ENCODE data around the gene COA4. TPM values are rescaled to one million over a fixed set of nuclear protein-coding genes. Genes with fewer than 3 reads are reported as not detected.
A peak's percentile ranks its signal among the peaks of the same experiment; 100 is the strongest.
"Not testable (repeated sequence)": the region's sequence is repeated elsewhere in the genome, so short reads cannot be mapped to it uniquely, and the experiment has no call there.

The COA4 gene
- total and polyA plus RNA-seq, 4 donors = 28.1 to 71.5 (median 56.2) TPM

DNA sequence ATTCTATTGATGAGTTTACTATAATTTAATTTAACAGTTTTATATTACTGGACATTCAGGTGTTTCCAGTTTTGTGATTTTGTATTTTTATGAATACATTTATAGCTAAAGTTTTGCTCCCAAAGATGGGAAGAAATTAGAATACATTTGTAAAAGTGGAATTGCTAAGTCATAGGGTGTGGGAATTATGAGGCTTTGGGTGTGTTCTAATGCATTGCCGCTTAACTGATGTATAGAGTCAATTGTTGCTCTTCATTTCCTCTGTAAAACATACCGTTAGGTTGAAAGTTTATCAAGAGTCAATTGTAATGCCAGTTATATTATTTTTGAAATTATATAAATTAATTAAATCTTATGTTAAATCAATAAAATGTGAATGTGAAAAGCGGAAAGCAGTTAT is 16.4 kb upstream of the COA4 start:
- Histone ChIP-seq H3K4me3 (ENCODE audit: low read depth, low read length) (no peak overlapping the region), H3K9me3 (ENCODE audit: control insufficient read depth, insufficient read depth, low read length) (no peaks in the 10 kb centered on the region), H3K4me1 (ENCODE audit: control insufficient read depth, insufficient read depth, low read length) (no peaks in the 10 kb centered on the region), H3K27me3 (ENCODE audit: control insufficient read depth, insufficient read depth, low read length) (no peaks in the 10 kb centered on the region), H3K36me3 (ENCODE audit: control insufficient read depth, insufficient read depth, low read length) (peaks cover 16% of the 10 kb centered on the region), H3K27ac (ENCODE audit: low read depth, low read length) (no peak overlapping the region)
- WGBS (ENCODE audit: insufficient coverage) = 100% methylated on average over 1 of the region's 3 CpGs
- DNase-seq (ENCODE audit: low read depth in 4 of 6, low spot score in 6 of 6) = no peak

- WGBS (ENCODE audit: insufficient coverage) = 71% methylated on average over 1 of the region's 1 CpG
- no peak overlapping the region for H3K27ac ChIP-seq (ENCODE audit: low read depth, low read length)
- DNase-seq (ENCODE audit: low read depth in 4 of 6, low spot score in 6 of 6) = peak in 1 of 6 donors; percentile 42
- H3K4me3 ChIP-seq (ENCODE audit: low read depth, low read length) = no peak overlapping the region
- peaks cover 13% of the 10 kb centered on the region for H3K36me3 ChIP-seq (ENCODE audit: control insufficient read depth, insufficient read depth, low read length)
- no peaks in the 10 kb centered on the region for H3K27me3 ChIP-seq (ENCODE audit: control insufficient read depth, insufficient read depth, low read length)
- H3K9me3 ChIP-seq (ENCODE audit: control insufficient read depth, insufficient read depth, low read length) = no peaks in the 10 kb centered on the region
- no peaks in the 10 kb centered on the region for H3K4me1 ChIP-seq (ENCODE audit: control insufficient read depth, insufficient read depth, low read length)
Observed at GRCh38 chr11:73889536-73889935, 12.9 kb upstream of the COA4 start.

DNA sequence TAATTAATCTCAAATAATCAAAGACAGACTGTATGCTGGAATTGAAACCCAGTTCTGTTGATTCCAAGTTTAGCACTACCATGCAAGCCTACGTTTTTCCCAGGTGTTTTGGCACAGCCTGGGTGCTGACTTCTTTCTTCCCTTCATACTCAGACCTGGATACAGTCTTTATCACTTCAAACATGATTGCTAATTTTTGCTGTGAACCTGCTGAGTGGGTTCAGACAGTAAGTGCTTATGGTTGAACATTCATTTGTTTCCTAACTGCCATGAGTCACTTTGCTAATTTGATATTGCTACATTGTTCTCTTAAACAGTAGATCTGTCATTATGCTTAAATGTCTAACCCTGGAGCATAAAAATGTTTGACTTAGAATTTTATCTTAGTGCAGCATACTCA is 12.4 kb upstream of the COA4 start:
- 71% methylated on average over 1 of the region's 1 CpG for WGBS (ENCODE audit: insufficient coverage)
- H3K27ac ChIP-seq (ENCODE audit: low read depth, low read length) = no peak overlapping the region
- no peaks in the 10 kb centered on the region for H3K4me1 ChIP-seq (ENCODE audit: control insufficient read depth, insufficient read depth, low read length)
- peaks cover 15% of the 10 kb centered on the region for H3K36me3 ChIP-seq (ENCODE audit: control insufficient read depth, insufficient read depth, low read length)
- no peak overlapping the region for H3K4me3 ChIP-seq (ENCODE audit: low read depth, low read length)
- DNase-seq (ENCODE audit: low read depth in 4 of 6, low spot score in 6 of 6) = no peak
- H3K27me3 ChIP-seq (ENCODE audit: control insufficient read depth, insufficient read depth, low read length) = no peaks in the 10 kb centered on the region
- H3K9me3 ChIP-seq (ENCODE audit: control insufficient read depth, insufficient read depth, low read length) = no peaks in the 10 kb centered on the region

GRCh38 chr11:73888244-73888643 is 11.6 kb upstream of the COA4 start:
- H3K27ac ChIP-seq (ENCODE audit: low read depth, low read length) = no peak overlapping the region
- no peak for DNase-seq (ENCODE audit: low read depth in 4 of 6, low spot score in 6 of 6)
- whole genome bisulfite sequencing (ENCODE audit: insufficient coverage) = no CpG with 5 or more reads among the region's 3 CpGs
- no peaks in the 10 kb centered on the region for H3K4me1 ChIP-seq (ENCODE audit: control insufficient read depth, insufficient read depth, low read length)
- no peaks in the 10 kb centered on the region for H3K9me3 ChIP-seq (ENCODE audit: control insufficient read depth, insufficient read depth, low read length)
- peaks cover 12% of the 10 kb centered on the region for H3K36me3 ChIP-seq (ENCODE audit: control insufficient read depth, insufficient read depth, low read length)
- H3K4me3 ChIP-seq (ENCODE audit: low read depth, low read length) = no peak overlapping the region
- H3K27me3 ChIP-seq (ENCODE audit: control insufficient read depth, insufficient read depth, low read length) = no peaks in the 10 kb centered on the region

DNA sequence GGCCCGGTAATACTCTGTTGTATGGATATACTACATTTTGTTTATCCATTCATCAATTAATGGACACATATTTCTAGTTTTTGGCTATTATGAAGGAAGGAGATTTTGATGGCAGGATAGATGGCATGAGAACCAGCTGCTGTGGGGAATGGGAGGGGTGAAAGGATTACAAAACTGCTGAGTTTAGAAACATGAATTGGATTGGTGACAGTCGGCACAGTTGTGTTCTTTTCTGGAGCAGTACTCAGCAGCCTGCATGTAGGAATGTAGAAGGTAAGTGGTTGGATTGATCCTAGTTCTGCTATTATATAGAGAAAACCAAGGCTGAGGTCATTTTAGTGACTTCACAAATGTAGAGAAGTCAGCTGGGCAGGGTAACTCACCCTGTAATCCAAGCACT is 7.2 kb upstream of the COA4 start:
- H3K27ac ChIP-seq (ENCODE audit: low read depth, low read length) = no peak overlapping the region
- no peaks in the 10 kb centered on the region for H3K27me3 ChIP-seq (ENCODE audit: control insufficient read depth, insufficient read depth, low read length)
- no peaks in the 10 kb centered on the region for H3K9me3 ChIP-seq (ENCODE audit: control insufficient read depth, insufficient read depth, low read length)
- no peak overlapping the region for H3K4me3 ChIP-seq (ENCODE audit: low read depth, low read length)
- no peaks in the 10 kb centered on the region for H3K4me1 ChIP-seq (ENCODE audit: control insufficient read depth, insufficient read depth, low read length)
- WGBS (ENCODE audit: insufficient coverage) = 100% methylated on average over 1 of the region's 2 CpGs
- DNase-seq (ENCODE audit: low read depth in 4 of 6, low spot score in 6 of 6) = no peak
- H3K36me3 ChIP-seq (ENCODE audit: control insufficient read depth, insufficient read depth, low read length) = peaks cover 5% of the 10 kb centered on the region

- not testable (repeated sequence) for H3K4me1 ChIP-seq (ENCODE audit: control insufficient read depth, insufficient read depth, low read length); H3K27ac ChIP-seq (ENCODE audit: low read depth, low read length); H3K27me3 ChIP-seq (ENCODE audit: control insufficient read depth, insufficient read depth, low read length); DNase-seq (ENCODE audit: low read depth in 4 of 6, low spot score in 6 of 6); H3K36me3 ChIP-seq (ENCODE audit: control insufficient read depth, insufficient read depth, low read length); H3K4me3 ChIP-seq (ENCODE audit: low read depth, low read length); H3K9me3 ChIP-seq (ENCODE audit: control insufficient read depth, insufficient read depth, low read length)
- 100% methylated on average over 3 of the region's 10 CpGs for WGBS (ENCODE audit: insufficient coverage)
Observed at GRCh38 chr11:73880449-73880848, 3.8 kb upstream of the COA4 start.

GRCh38 chr11:73878771-73879170 is 2.1 kb upstream of the COA4 start:
- H3K4me3 ChIP-seq (ENCODE audit: low read depth, low read length) = no peak overlapping the region
- peaks cover 8% of the 10 kb centered on the region for H3K36me3 ChIP-seq (ENCODE audit: control insufficient read depth, insufficient read depth, low read length)
- no peak overlapping the region for H3K27ac ChIP-seq (ENCODE audit: low read depth, low read length)
- no peaks in the 10 kb centered on the region for H3K9me3 ChIP-seq (ENCODE audit: control insufficient read depth, insufficient read depth, low read length)
- DNase-seq (ENCODE audit: low read depth in 4 of 6, low spot score in 6 of 6) = no peak
- peaks cover 9% of the 10 kb centered on the region for H3K4me1 ChIP-seq (ENCODE audit: control insufficient read depth, insufficient read depth, low read length)
- H3K27me3 ChIP-seq (ENCODE audit: control insufficient read depth, insufficient read depth, low read length) = no peaks in the 10 kb centered on the region
- no CpG with 5 or more reads among the region's 1 CpG for WGBS (ENCODE audit: insufficient coverage)

GRCh38 chr11:73875840-73876239 is 806 bp downstream of the COA4 start:
- H3K36me3 ChIP-seq (ENCODE audit: control insufficient read depth, insufficient read depth, low read length) = peaks cover 29% of the 10 kb centered on the region
- no peaks in the 10 kb centered on the region for H3K9me3 ChIP-seq (ENCODE audit: control insufficient read depth, insufficient read depth, low read length)
- peak overlapping the region; percentile 97 for H3K4me3 ChIP-seq (ENCODE audit: low read depth, low read length)
- no CpG with 5 or more reads among the region's 8 CpGs for WGBS (ENCODE audit: insufficient coverage)
- H3K27ac ChIP-seq (ENCODE audit: low read depth, low read length) = no peak overlapping the region
- H3K4me1 ChIP-seq (ENCODE audit: control insufficient read depth, insufficient read depth, low read length) = peaks cover 9% of the 10 kb centered on the region
- H3K27me3 ChIP-seq (ENCODE audit: control insufficient read depth, insufficient read depth, low read length) = no peaks in the 10 kb centered on the region
- no peak for DNase-seq (ENCODE audit: low read depth in 4 of 6, low spot score in 6 of 6)

DNA sequence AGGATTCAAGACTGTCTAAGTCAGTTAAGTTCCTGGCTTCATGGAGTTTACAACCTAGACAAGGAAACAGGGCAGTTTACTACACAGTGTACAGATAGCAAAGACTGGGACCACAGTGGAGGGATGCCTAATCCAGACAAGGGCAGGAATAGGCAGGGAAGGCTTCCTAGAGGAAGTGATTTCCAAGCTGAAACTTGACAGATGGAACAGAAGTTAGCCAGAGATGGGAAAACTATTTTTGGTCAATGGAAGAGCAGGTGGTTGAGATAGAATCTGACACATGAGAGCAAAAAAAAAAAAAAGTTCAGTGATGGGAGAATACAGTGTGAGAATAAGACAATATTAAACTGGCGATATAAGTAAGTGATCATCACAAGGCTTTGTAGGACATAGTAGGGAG is 1.3 kb downstream of the COA4 start:
- Histone ChIP-seq H3K27me3 (ENCODE audit: control insufficient read depth, insufficient read depth, low read length) (no peaks in the 10 kb centered on the region), H3K9me3 (ENCODE audit: control insufficient read depth, insufficient read depth, low read length) (no peaks in the 10 kb centered on the region), H3K36me3 (ENCODE audit: control insufficient read depth, insufficient read depth, low read length) (peaks cover 30% of the 10 kb centered on the region), H3K27ac (ENCODE audit: low read depth, low read length) (no peak overlapping the region), H3K4me1 (ENCODE audit: control insufficient read depth, insufficient read depth, low read length) (peaks cover 9% of the 10 kb centered on the region), H3K4me3 (ENCODE audit: low read depth, low read length) (no peak overlapping the region)
- DNase-seq (ENCODE audit: low read depth in 4 of 6, low spot score in 6 of 6) = no peak
- WGBS (ENCODE audit: insufficient coverage) = 100% methylated on average over 1 of the region's 1 CpG

DNA sequence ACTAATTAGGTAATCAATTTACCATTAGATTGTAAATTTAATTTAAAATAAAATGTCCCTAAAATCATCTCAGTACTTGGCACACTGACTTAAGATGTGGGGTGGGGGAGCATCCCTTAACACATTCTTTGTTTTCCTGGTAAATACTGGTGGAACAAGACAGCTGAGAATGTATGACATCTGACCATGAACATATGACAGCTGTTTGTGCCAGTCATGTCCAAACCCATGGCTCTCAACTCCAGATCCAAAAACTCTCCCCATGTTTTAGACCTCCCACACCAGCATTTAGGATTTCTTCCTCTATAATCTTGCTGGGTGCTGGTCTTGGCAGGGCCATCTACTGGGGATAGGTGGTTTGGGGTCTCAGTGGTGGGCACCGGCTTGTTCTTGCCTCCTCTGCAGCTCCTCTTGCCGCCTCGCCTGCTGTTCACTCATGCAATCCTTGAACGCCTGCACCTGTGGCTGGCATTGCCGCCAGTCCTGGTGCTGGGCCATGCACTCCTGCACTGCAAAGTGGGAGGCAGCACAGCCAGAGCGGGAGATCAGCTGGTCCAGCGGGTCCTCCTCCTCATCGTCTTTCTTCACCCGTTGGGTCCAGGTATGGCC is 3.8 kb downstream of the COA4 start:
- 100% methylated on average over 5 of the region's 9 CpGs for WGBS (ENCODE audit: insufficient coverage)
- H3K4me1 ChIP-seq (ENCODE audit: control insufficient read depth, insufficient read depth, low read length) = peaks cover 9% of the 10 kb centered on the region
- peaks cover 30% of the 10 kb centered on the region for H3K36me3 ChIP-seq (ENCODE audit: control insufficient read depth, insufficient read depth, low read length)
- no peak overlapping the region for H3K27ac ChIP-seq (ENCODE audit: low read depth, low read length)
- H3K27me3 ChIP-seq (ENCODE audit: control insufficient read depth, insufficient read depth, low read length) = no peaks in the 10 kb centered on the region
- no peak for DNase-seq (ENCODE audit: low read depth in 4 of 6, low spot score in 6 of 6)
- H3K9me3 ChIP-seq (ENCODE audit: control insufficient read depth, insufficient read depth, low read length) = no peaks in the 10 kb centered on the region
- H3K4me3 ChIP-seq (ENCODE audit: low read depth, low read length) = no peak overlapping the region
